K562 (cell line): ENCODE data around the gene GCSH. TPM values are rescaled to one million over a fixed set of nuclear protein-coding genes. Genes with fewer than 3 reads are reported as not detected.

Experiments used
- ELF1 ChIP-seq: fragments of 200-800 bp; sonication (Bioruptor generic); IDR thresholded peaks from 2 replicates; pipeline ENCODE4 v1.6.1; 2016; ENCODE audit warnings: missing genetic modification characterization, missing compliant biosample characterization
- GTF3C2 ChIP-seq: IDR thresholded peaks from 3 replicates; pipeline ENCODE4 v1.6.1; 2011; ENCODE audit warnings: borderline replicate concordance, mild to moderate bottlenecking, moderate library complexity; ENCODE audit not compliant: insufficient read length; ENCODE audit errors: extremely low read depth
- MBD2 ChIP-seq: sonication (generic); IDR thresholded peaks from 2 replicates; pipeline ENCODE4 v1.6.1; 2016; ENCODE audit warnings: low read depth, borderline replicate concordance
- MYBL2 ChIP-seq, 2 experiments: fragments of 450-650 bp in 1 of 2; sonication (generic) in 1 of 2; formaldehyde crosslinking in 1 of 2; IDR thresholded peaks; 2 replicates each; pipeline versions ENCODE4 v1.6.1 to v1.8.1; 2017 to 2022; ENCODE audit warnings: borderline replicate concordance in 1 of 2, inconsistent platforms in 1 of 2, low read depth in 1 of 2, mild to moderate bottlenecking in 1 of 2, missing genetic modification reagents in 1 of 2, moderate library complexity in 1 of 2
- PKNOX1 ChIP-seq: fragments of 450-650 bp; IDR thresholded peaks from 2 replicates; pipeline ENCODE4 v1.6.1; 2016
- RBM22 ChIP-seq: fragments of 200-400 bp; formaldehyde crosslinking; IDR thresholded peaks from 2 replicates; pipeline ENCODE4 v1.6.1; 2018; ENCODE audit warnings: low read length, low read depth; ENCODE audit not compliant: poor library complexity, severe bottlenecking
- RBM39 ChIP-seq: fragments of 200-400 bp; formaldehyde crosslinking; optimal IDR thresholded peaks from 2 replicates; pipeline ENCODE3; 2018; ENCODE audit warnings: low read depth, low read length
- SNIP1 ChIP-seq: fragments of 450-650 bp; IDR thresholded peaks from 2 replicates; pipeline ENCODE4 v1.7.1; 2017; ENCODE audit warnings: low read depth, mild to moderate bottlenecking
- TFE3 ChIP-seq: fragments of 450-650 bp; formaldehyde crosslinking; IDR thresholded peaks from 2 replicates; pipeline ENCODE4 v1.4.0; 2020; ENCODE audit warnings: mild to moderate bottlenecking, mixed read lengths
- ZEB2 ChIP-seq: fragments of 450-650 bp; IDR thresholded peaks from 2 replicates; pipeline ENCODE4 v1.6.1; 2016
- ZKSCAN1 ChIP-seq: fragments of 150-350 bp; IDR thresholded peaks from 2 replicates; pipeline ENCODE4 v1.6.1; 2016; ENCODE audit warnings: low read depth, low read length
- polyA plus RNA-seq, 8 experiments: library from polyadenylated mRNA; depleted of rRNA in 4 of 8; stranded (reverse) in 5 of 8; unstranded in 3 of 8; fragments of >200 nt; fragmentation: Nextera tagmentation in 2 of 8; fragmentation: Illumina TruSeq in 1 of 8; extraction: Ambion mirVana in 2 of 8; extraction: Trizol in 1 of 8; gene quantifications; 2 replicates each; pipeline versions ENCODE4 v1.2.1 to v1.2.3, GENCODE V29; 2011 to 2014; ENCODE audit warnings: inconsistent platforms in 1 of 8, missing spikeins in 1 of 8
- total RNA-seq, 7 experiments: library from RNA; depleted of rRNA in 6 of 7; stranded (reverse); fragments of >200 nt in 6 of 7; fragmentation: Illumina TruSeq in 2 of 7; extraction: Trizol in 2 of 7; gene quantifications; 2 replicates each; pipeline versions ENCODE4 v1.2.1 to v1.2.3, GENCODE V29; 2011 to 2021; ENCODE audit warnings: low replicate concordance in 1 of 7
- TF ChIP-seq, protein P1 (sequence below): sonication (generic); formaldehyde crosslinking; IDR thresholded peaks from 2 replicates; pipeline ENCODE4 v1.4.0; 2020; ENCODE audit warnings: mild to moderate bottlenecking, missing genetic modification reagents
- TF ChIP-seq, protein P2 (sequence below): sonication (generic); IDR thresholded peaks from 2 replicates; pipeline ENCODE4 v1.6.1; 2016
- TF ChIP-seq, protein P3 (sequence below): fragments of 250-450 bp; sonication (Bioruptor Pico); IDR thresholded peaks from 2 replicates; pipeline ENCODE4 v1.5.0; 2021
- TF ChIP-seq, protein P4 (sequence below): IDR thresholded peaks from 2 replicates; pipeline ENCODE4 v1.6.1; 2011; ENCODE audit not compliant: insufficient read length; ENCODE audit errors: extremely low read depth

GCSH gene
- total and polyA plus RNA-seq, 9 of the 15 experiments (the other 6 are each of a cell fraction or from before 2014, with no cell fraction given), result 35.0 to 121 (median 89.0) TPM

- TF ChIP-seq GTF3C2 (no peak), MBD2 (no peak), ELF1 (no peak), SNIP1 (no peak), RBM39 (peak; percentile 78), MYBL2 (IDR thresholded peaks at IDR 0.05; ENCODE audit: low read depth) (no peak), MYBL2 (CRISPR knock-in tag; IDR thresholded peaks at IDR 0.05; ENCODE audit: borderline replicate concordance) (no peak), TFE3 (CRISPR knock-in tag) (no peak), ZEB2 (peak; percentile 22; the same call in 1 of the 2 replicates), RBM22 (no peak), PKNOX1 (peak; percentile 26), ZKSCAN1 (no peak)
- TF ChIP-seq, protein P1, sequence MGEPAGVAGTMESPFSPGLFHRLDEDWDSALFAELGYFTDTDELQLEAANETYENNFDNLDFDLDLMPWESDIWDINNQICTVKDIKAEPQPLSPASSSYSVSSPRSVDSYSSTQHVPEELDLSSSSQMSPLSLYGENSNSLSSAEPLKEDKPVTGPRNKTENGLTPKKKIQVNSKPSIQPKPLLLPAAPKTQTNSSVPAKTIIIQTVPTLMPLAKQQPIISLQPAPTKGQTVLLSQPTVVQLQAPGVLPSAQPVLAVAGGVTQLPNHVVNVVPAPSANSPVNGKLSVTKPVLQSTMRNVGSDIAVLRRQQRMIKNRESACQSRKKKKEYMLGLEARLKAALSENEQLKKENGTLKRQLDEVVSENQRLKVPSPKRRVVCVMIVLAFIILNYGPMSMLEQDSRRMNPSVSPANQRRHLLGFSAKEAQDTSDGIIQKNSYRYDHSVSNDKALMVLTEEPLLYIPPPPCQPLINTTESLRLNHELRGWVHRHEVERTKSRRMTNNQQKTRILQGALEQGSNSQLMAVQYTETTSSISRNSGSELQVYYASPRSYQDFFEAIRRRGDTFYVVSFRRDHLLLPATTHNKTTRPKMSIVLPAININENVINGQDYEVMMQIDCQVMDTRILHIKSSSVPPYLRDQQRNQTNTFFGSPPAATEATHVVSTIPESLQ (CRISPR knock-in tag), result peak; percentile 82
- TF ChIP-seq, protein P2, sequence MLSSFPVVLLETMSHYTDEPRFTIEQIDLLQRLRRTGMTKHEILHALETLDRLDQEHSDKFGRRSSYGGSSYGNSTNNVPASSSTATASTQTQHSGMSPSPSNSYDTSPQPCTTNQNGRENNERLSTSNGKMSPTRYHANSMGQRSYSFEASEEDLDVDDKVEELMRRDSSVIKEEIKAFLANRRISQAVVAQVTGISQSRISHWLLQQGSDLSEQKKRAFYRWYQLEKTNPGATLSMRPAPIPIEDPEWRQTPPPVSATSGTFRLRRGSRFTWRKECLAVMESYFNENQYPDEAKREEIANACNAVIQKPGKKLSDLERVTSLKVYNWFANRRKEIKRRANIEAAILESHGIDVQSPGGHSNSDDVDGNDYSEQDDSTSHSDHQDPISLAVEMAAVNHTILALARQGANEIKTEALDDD, result peak; percentile 44; the same call in 1 of the 2 replicates
- TF ChIP-seq, protein P3, sequence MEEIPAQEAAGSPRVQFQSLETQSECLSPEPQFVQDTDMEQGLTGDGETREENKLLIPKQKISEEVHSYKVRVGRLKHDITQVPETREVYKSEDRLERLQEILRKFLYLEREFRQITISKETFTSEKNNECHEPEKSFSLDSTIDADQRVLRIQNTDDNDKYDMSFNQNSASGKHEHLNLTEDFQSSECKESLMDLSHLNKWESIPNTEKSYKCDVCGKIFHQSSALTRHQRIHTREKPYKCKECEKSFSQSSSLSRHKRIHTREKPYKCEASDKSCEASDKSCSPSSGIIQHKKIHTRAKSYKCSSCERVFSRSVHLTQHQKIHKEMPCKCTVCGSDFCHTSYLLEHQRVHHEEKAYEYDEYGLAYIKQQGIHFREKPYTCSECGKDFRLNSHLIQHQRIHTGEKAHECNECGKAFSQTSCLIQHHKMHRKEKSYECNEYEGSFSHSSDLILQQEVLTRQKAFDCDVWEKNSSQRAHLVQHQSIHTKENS (CRISPR knock-in tag), result no peak
- TF ChIP-seq, protein P4, sequence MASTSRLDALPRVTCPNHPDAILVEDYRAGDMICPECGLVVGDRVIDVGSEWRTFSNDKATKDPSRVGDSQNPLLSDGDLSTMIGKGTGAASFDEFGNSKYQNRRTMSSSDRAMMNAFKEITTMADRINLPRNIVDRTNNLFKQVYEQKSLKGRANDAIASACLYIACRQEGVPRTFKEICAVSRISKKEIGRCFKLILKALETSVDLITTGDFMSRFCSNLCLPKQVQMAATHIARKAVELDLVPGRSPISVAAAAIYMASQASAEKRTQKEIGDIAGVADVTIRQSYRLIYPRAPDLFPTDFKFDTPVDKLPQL, result no peak
These were observed 567 bp upstream of the GCSH start (continued) for GRCh38 chr16:81096715-81097208.
